Breast epithelium (tissue), 3 donors: ENCODE measurements around the gene RIPOR3.

Experiments
- POLR2A ChIP-seq: fragments of 450-650 bp; IDR thresholded peaks from one replicate; pipeline ENCODE4 v1.6.1; 2016; ENCODE audit warnings: antibody characterized with exemption, mild to moderate bottlenecking, moderate library complexity
- POLR2AphosphoS5 ChIP-seq, 3 donors: sonication (generic); formaldehyde crosslinking; IDR thresholded peaks; one replicate each; pipeline ENCODE4 v1.6.1; 2017; ENCODE audit warnings: antibody characterized with exemption in 3 of 3
- TF ChIP-seq, protein P1 (sequence below), 3 donors: fragments of 450-650 bp; IDR thresholded peaks; one replicate each; pipeline ENCODE4 v1.5.1; 2016 to 2017; ENCODE audit warnings: antibody characterized with exemption in 3 of 3, mild to moderate bottlenecking in 3 of 3, moderate library complexity in 3 of 3

DNA sequence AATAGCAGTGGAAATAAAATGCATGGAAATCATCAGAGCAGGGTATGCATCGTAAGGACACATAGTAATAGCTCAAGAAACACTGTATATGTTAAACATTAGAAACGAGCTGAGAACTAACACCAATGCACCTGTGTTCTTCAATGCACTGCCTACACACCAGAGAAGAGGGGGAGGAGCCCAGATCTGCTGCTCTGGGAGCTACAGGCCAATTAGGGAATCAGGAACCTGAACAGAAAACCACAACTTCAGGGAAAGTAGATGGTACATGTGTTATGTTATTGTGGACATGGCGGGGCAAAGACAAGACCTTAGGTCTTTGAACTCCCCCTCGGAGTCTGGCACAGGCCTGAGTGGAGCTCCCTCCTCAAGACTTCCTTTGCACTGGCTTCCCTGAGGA, 39.7 kb downstream of the RIPOR3 start:
- TF ChIP-seq, protein P1, sequence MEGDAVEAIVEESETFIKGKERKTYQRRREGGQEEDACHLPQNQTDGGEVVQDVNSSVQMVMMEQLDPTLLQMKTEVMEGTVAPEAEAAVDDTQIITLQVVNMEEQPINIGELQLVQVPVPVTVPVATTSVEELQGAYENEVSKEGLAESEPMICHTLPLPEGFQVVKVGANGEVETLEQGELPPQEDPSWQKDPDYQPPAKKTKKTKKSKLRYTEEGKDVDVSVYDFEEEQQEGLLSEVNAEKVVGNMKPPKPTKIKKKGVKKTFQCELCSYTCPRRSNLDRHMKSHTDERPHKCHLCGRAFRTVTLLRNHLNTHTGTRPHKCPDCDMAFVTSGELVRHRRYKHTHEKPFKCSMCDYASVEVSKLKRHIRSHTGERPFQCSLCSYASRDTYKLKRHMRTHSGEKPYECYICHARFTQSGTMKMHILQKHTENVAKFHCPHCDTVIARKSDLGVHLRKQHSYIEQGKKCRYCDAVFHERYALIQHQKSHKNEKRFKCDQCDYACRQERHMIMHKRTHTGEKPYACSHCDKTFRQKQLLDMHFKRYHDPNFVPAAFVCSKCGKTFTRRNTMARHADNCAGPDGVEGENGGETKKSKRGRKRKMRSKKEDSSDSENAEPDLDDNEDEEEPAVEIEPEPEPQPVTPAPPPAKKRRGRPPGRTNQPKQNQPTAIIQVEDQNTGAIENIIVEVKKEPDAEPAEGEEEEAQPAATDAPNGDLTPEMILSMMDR (IDR thresholded peaks at IDR 0.05), result no peak
- TF ChIP-seq POLR2A (no peak), POLR2AphosphoS5 (IDR thresholded peaks at IDR 0.05) (no peak)
